ENCODE data around the gene ZNF488. TPM values are rescaled to one million over a fixed set of nuclear protein-coding genes. Genes with fewer than 3 reads are reported as not detected.

ZNF488 gene
- total and polyA plus RNA-seq, 9 donors: 0.15 to 0.57 (median 0.25) TPM

DNA sequence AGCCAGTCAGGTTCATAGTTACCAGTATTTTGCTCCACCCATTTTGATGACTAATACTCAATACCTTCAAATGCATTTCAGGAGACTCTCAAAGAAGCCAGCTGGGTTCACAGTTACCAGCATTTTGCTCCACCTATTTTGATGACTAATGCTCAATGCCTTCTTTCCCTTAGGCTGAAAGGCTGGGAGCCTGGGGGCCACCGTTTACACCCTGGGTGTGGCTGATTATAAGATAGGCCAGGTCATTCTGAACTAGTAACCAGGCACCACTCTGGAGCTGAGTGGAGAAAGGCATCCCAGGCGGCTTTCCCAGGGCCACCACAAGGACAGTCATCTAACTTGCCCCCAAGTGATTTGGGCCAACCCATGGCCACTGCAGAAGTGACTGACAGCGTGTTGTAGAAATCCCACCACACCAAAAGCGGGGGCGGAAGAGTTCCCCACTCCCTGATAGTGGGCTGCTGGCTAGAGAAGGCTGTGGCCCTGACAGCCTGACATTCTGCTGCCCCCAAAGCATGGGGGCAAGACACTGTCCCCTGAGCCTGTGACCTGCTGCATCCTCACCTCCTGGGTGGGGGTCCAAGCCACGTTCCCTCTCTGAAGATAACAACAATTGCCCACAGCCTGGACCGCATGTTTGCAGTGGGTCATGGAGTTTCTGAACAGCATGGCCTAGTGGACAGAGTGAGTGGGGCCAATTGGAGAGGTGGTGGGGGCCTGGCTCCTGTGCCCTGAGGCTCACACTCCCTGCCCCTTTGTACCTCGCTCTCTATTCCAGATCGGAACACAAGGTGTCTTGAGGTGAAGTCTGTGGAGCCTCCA lies 23.0 kb upstream of the ZNF488 start:
- WGBS, 3 donors: 80 to 82% (median 81%) methylated on average over 9 of the region's 9 CpGs
- Histone ChIP-seq H3K9me3 (no peaks in the 10 kb centered on the region), H3K4me1 (ENCODE audit: insufficient read depth) (peaks cover 5% of the 10 kb centered on the region), H3K36me3 (no peaks in the 10 kb centered on the region), H3K4me3 (no peak overlapping the region), H3K27me3 (no peaks in the 10 kb centered on the region), H3K27ac (no peak overlapping the region)
- intact Hi-C loops (cut with DNase I): no loop called here
- no peak for TF ChIP-seq EP300 (IDR thresholded peaks at IDR 0.05)
- no peak for DNase-seq

DNA sequence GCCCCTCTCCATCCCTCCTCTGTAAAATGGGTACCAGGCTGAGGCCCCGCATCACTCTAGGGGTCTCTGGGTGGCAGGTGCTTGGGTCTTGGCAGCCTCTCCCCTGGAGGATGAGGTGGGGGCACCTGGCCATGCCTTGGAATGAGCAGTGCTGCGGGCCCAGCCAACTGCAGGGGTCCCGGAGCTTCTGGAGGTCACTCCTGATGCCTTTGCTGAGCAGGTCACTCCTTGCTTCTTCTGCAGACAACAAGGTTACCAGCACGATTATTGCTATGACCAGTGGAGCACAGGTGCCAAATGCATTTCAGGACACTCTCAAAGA lies 22.4 kb upstream of the ZNF488 start:
- no peak overlapping the region for H3K27ac ChIP-seq
- TF ChIP-seq EP300 (IDR thresholded peaks at IDR 0.05): no peak
- TF ChIP-seq, protein P1, sequence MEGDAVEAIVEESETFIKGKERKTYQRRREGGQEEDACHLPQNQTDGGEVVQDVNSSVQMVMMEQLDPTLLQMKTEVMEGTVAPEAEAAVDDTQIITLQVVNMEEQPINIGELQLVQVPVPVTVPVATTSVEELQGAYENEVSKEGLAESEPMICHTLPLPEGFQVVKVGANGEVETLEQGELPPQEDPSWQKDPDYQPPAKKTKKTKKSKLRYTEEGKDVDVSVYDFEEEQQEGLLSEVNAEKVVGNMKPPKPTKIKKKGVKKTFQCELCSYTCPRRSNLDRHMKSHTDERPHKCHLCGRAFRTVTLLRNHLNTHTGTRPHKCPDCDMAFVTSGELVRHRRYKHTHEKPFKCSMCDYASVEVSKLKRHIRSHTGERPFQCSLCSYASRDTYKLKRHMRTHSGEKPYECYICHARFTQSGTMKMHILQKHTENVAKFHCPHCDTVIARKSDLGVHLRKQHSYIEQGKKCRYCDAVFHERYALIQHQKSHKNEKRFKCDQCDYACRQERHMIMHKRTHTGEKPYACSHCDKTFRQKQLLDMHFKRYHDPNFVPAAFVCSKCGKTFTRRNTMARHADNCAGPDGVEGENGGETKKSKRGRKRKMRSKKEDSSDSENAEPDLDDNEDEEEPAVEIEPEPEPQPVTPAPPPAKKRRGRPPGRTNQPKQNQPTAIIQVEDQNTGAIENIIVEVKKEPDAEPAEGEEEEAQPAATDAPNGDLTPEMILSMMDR (IDR thresholded peaks at IDR 0.05): no peak
- no peak for TF ChIP-seq POLR2A (IDR thresholded peaks at IDR 0.05)
- intact Hi-C loops (cut with DNase I): no loop called here
- no peaks in the 10 kb centered on the region for H3K9me3 ChIP-seq
- DNase-seq: no peak
- H3K4me3 ChIP-seq: no peak overlapping the region
- WGBS, 3 donors: 94 to 100% (median 96%) methylated on average over 4 of the region's 4 CpGs
- H3K27me3 ChIP-seq: no peaks in the 10 kb centered on the region
- H3K36me3 ChIP-seq: no peaks in the 10 kb centered on the region
- H3K4me1 ChIP-seq (ENCODE audit: insufficient read depth): peaks cover 5% of the 10 kb centered on the region

DNA sequence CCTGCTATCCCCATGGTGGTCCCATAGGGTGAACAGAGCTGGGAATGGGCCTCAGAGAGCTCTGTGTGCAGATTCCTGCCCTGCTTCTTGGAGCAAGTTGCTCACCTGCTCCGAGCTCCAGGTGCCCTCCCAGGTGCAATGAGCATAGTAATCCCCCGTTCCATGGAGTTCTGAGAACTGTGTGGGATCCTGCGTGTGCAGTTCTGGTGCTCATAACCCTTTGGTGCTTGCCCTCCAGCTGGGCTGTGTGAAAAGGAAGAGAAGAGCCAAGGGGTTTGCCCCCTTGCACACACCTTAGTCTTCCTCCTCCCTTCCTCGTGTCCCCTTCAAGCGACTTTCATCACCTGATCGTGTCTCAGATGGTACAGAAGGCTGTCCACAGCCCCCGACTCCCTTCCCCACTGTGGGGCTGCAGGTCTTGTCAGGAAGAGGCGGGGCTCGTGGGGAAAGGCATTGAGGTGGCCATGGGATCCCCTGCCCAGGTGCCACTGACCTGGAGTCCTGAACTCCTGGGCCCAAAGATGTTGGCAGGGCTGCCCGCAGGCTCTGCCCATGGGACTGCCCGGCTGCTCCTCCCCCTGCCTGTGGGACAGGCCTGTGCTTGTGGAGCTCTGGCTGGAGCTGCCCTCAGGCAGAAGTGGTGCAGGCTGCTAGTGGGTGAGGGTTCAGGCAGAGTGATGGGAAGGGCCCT lies 21.9 kb upstream of the ZNF488 start:
- H3K36me3 ChIP-seq: no peaks in the 10 kb centered on the region
- intact Hi-C loops (cut with DNase I): no loop called here
- no peaks in the 10 kb centered on the region for H3K9me3 ChIP-seq
- peaks cover 5% of the 10 kb centered on the region for H3K4me1 ChIP-seq (ENCODE audit: insufficient read depth)
- 92 to 95% (median 93%) methylated on average over 11 of the region's 11 CpGs for WGBS, 3 donors
- no peak overlapping the region for H3K27ac ChIP-seq
- no peak overlapping the region for H3K4me3 ChIP-seq
- TF ChIP-seq EP300 (IDR thresholded peaks at IDR 0.05) (no peak), POLR2A (IDR thresholded peaks at IDR 0.05) (no peak)
- TF ChIP-seq, protein P1 (IDR thresholded peaks at IDR 0.05): no peak
- no peak for DNase-seq
- H3K27me3 ChIP-seq: no peaks in the 10 kb centered on the region

DNA sequence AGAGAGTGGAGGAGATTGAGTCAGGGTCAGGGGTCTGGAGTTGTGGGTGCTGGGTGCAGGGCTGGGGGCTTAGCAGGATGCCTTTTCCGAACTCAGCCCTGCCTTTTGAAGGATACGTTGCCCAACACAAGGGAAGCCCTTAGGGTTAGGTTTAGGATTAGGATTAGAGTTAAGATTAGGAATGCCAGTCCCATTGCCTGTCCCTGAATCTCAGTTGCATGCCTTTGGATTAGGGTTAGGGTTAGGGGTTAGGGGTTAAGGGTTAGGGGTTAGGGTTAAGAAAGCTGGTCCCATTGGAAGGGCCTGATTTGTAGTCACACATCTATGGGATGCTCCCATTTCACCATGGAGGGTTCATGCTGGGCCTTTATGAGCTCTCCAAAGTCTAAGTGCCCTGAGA lies 20.8 kb upstream of the ZNF488 start:
- Histone ChIP-seq H3K36me3 (no peaks in the 10 kb centered on the region), H3K4me3 (no peak overlapping the region), H3K27me3 (no peaks in the 10 kb centered on the region), H3K27ac (no peak overlapping the region), H3K4me1 (ENCODE audit: insufficient read depth) (peaks cover 5% of the 10 kb centered on the region), H3K9me3 (no peaks in the 10 kb centered on the region)
- DNase-seq: no peak
- 95 to 100% (median 98%) methylated on average over 2 of the region's 2 CpGs for WGBS, 3 donors
- intact Hi-C loops (cut with DNase I): no loop called here
- TF ChIP-seq POLR2A (IDR thresholded peaks at IDR 0.05) (no peak), EP300 (IDR thresholded peaks at IDR 0.05) (no peak)
- TF ChIP-seq, protein P1 (IDR thresholded peaks at IDR 0.05): no peak

DNA sequence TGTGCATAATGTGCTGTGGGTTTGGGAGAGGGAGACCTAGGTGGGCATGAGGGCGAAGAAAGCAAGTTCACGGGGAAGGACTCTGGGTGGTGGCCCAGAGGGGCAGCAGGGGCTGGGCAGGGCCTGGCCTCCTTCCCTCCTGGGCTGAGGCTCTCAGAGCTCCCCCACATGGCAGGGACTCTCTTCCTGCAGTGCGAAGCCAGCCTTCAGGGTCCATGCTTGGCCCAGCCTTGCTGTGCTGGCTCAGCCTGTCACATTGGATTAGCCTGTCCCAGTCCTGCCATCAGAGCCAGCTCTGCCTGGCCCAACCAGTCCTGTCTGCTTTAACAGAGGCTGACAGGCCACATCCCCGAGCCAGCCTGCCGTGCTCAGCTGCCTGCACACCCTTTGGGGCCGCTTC lies 20.4 kb upstream of the ZNF488 start:
- intact Hi-C loops (cut with DNase I): no loop called here
- Histone ChIP-seq H3K27ac (no peak overlapping the region), H3K36me3 (no peaks in the 10 kb centered on the region), H3K4me1 (ENCODE audit: insufficient read depth) (peaks cover 5% of the 10 kb centered on the region), H3K9me3 (no peaks in the 10 kb centered on the region), H3K27me3 (no peaks in the 10 kb centered on the region), H3K4me3 (no peak overlapping the region)
- WGBS, 3 donors: 96 to 97% (median 96%) methylated on average over 6 of the region's 6 CpGs
- TF ChIP-seq POLR2A (IDR thresholded peaks at IDR 0.05): no peak
- TF ChIP-seq, protein P1 (IDR thresholded peaks at IDR 0.05): no peak
- no peak for TF ChIP-seq EP300 (IDR thresholded peaks at IDR 0.05)
- DNase-seq: no peak

Data from ovary (tissue), 9 donors.